SK-N-SH treated with all-trans-retinoic acid at 6 μM for 48 hours (cell line): ENCODE measurements around the gene MRPL38.

Experiments
- ATAC-seq: fragments of 200-7000 bp; cut with Tn5 transposase; 3 replicates; pipeline ENCODE4 v1.9.1; 2020; ENCODE audit warnings: mild to moderate bottlenecking, moderate library complexity
- ARNTL ChIP-seq: fragments of 450-650 bp; formaldehyde crosslinking; IDR thresholded peaks from 2 replicates; pipeline ENCODE4 v1.5.0; 2020; ENCODE audit warnings: low read depth, mild to moderate bottlenecking, moderate library complexity, borderline replicate concordance
- CSDC2 ChIP-seq: fragments of 250-450 bp; sonication (Bioruptor Pico); IDR thresholded peaks from 2 replicates; pipeline ENCODE4 v1.5.0; 2020; ENCODE audit warnings: mild to moderate bottlenecking, moderate library complexity
- ESRRG ChIP-seq: fragments of 250-450 bp; sonication (Bioruptor Pico); IDR thresholded peaks from 2 replicates; pipeline ENCODE4 v1.6.1; 2021; ENCODE audit warnings: mild to moderate bottlenecking
- GLIS3 ChIP-seq: fragments of 250-450 bp; sonication (Bioruptor Pico); IDR thresholded peaks from 2 replicates; pipeline ENCODE4 v1.5.0; 2020; ENCODE audit warnings: mild to moderate bottlenecking, moderate library complexity
- ISL1 ChIP-seq: fragments of 250-450 bp; sonication (Bioruptor Pico); IDR thresholded peaks from 2 replicates; pipeline ENCODE4 v2.1.2; 2022; ENCODE audit warnings: mild to moderate bottlenecking, moderate library complexity
- OSR1 ChIP-seq: fragments of 250-450 bp; sonication (Bioruptor Pico); IDR thresholded peaks from 2 replicates; pipeline ENCODE4 v1.8.0; 2022; ENCODE audit warnings: moderate library complexity, mild to moderate bottlenecking, inconsistent platforms
- PPARA ChIP-seq: fragments of 250-450 bp; sonication (Bioruptor Pico); IDR thresholded peaks from 2 replicates; pipeline ENCODE4 v1.5.0; 2020; ENCODE audit warnings: mild to moderate bottlenecking, borderline replicate concordance
- SNAI2 ChIP-seq: fragments of 250-450 bp; sonication (Bioruptor Pico); IDR thresholded peaks from 2 replicates; pipeline ENCODE4 v1.5.0; 2020; ENCODE audit warnings: mild to moderate bottlenecking, moderate library complexity
- TOX ChIP-seq: fragments of 250-450 bp; sonication (Bioruptor Pico); IDR thresholded peaks from 2 replicates; pipeline ENCODE4 v1.8.0; 2021; ENCODE audit warnings: mild to moderate bottlenecking, moderate library complexity, borderline replicate concordance
- TSHZ2 ChIP-seq: fragments of 250-450 bp; sonication (Bioruptor Pico); IDR thresholded peaks from 2 replicates; pipeline ENCODE4 v1.5.0; 2020; ENCODE audit warnings: mild to moderate bottlenecking, moderate library complexity
- ZC3H10 ChIP-seq: fragments of 250-450 bp; sonication (Bioruptor Pico); IDR thresholded peaks from 2 replicates; pipeline ENCODE4 v1.5.1; 2021; ENCODE audit warnings: mild to moderate bottlenecking, moderate library complexity
- ZFP3 ChIP-seq: fragments of 250-450 bp; sonication (Bioruptor Pico); IDR thresholded peaks from 2 replicates; pipeline ENCODE4 v1.5.0; 2020; ENCODE audit warnings: mild to moderate bottlenecking, moderate library complexity
- ZFP30 ChIP-seq: fragments of 450-650 bp; formaldehyde crosslinking; IDR thresholded peaks from 2 replicates; pipeline ENCODE4 v1.5.0; 2022; ENCODE audit warnings: mild to moderate bottlenecking, moderate library complexity
- ZNF565 ChIP-seq: fragments of 450-650 bp; formaldehyde crosslinking; conservative IDR thresholded peaks from 2 replicates; pipeline ENCODE4 v1.5.0; 2020; ENCODE audit warnings: low read depth, mild to moderate bottlenecking, moderate library complexity
- ZNF70 ChIP-seq: fragments of 450-650 bp; formaldehyde crosslinking; IDR thresholded peaks from 2 replicates; pipeline ENCODE4 v1.5.0; 2020; ENCODE audit warnings: mild to moderate bottlenecking, moderate library complexity
- ZNF8 ChIP-seq: fragments of 450-650 bp; formaldehyde crosslinking; IDR thresholded peaks from 2 replicates; pipeline ENCODE4 v1.5.0; 2020; ENCODE audit warnings: mild to moderate bottlenecking, moderate library complexity
- TF ChIP-seq, protein P1 (sequence below): fragments of 250-450 bp; sonication (Bioruptor Pico); IDR thresholded peaks from 2 replicates; pipeline ENCODE4 v1.5.1; 2021; ENCODE audit warnings: mild to moderate bottlenecking, moderate library complexity
- TF ChIP-seq, protein P2 (sequence below): fragments of 250-450 bp; sonication (Bioruptor Pico); IDR thresholded peaks from 2 replicates; pipeline ENCODE4 v1.8.0; 2021; ENCODE audit warnings: low read depth, mild to moderate bottlenecking, moderate library complexity, borderline replicate concordance

The MRPL38 gene

GRCh38 chr17:75922963-75923874, 18.5 kb upstream of the MRPL38 start:
- ATAC-seq = no peak
- TF ChIP-seq ISL1 (CRISPR knock-in tag) = no peak
- TF ChIP-seq ZNF8 (CRISPR knock-in tag) = no peak
- no peak for TF ChIP-seq ZFP3 (CRISPR knock-in tag)
- TF ChIP-seq ZC3H10 (CRISPR knock-in tag) = no peak
- no peak for TF ChIP-seq CSDC2 (CRISPR knock-in tag)
- no peak for TF ChIP-seq ZNF70 (CRISPR knock-in tag)
- TF ChIP-seq TOX = no peak
- no peak for TF ChIP-seq PPARA (CRISPR knock-in tag)
- no peak for TF ChIP-seq TSHZ2 (CRISPR knock-in tag)
- no peak for TF ChIP-seq SNAI2 (CRISPR knock-in tag)
- TF ChIP-seq, protein P1, sequence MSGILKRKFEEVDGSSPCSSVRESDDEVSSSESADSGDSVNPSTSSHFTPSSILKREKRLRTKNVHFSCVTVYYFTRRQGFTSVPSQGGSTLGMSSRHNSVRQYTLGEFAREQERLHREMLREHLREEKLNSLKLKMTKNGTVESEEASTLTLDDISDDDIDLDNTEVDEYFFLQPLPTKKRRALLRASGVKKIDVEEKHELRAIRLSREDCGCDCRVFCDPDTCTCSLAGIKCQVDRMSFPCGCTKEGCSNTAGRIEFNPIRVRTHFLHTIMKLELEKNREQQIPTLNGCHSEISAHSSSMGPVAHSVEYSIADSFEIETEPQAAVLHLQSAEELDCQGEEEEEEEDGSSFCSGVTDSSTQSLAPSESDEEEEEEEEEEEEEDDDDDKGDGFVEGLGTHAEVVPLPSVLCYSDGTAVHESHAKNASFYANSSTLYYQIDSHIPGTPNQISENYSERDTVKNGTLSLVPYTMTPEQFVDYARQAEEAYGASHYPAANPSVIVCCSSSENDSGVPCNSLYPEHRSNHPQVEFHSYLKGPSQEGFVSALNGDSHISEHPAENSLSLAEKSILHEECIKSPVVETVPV (CRISPR knock-in tag) = no peak
- TF ChIP-seq ZNF565 (CRISPR knock-in tag) = no peak
- TF ChIP-seq, protein P2, sequence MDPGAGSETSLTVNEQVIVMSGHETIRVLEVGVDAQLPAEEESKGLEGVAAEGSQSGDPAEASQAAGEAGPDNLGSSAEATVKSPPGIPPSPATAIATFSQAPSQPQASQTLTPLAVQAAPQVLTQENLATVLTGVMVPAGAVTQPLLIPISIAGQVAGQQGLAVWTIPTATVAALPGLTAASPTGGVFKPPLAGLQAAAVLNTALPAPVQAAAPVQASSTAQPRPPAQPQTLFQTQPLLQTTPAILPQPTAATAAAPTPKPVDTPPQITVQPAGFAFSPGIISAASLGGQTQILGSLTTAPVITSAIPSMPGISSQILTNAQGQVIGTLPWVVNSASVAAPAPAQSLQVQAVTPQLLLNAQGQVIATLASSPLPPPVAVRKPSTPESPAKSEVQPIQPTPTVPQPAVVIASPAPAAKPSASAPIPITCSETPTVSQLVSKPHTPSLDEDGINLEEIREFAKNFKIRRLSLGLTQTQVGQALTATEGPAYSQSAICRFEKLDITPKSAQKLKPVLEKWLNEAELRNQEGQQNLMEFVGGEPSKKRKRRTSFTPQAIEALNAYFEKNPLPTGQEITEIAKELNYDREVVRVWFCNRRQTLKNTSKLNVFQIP (CRISPR knock-in tag) = no peak
- no peak for TF ChIP-seq ZFP30 (CRISPR knock-in tag)
- TF ChIP-seq OSR1 = no peak

DNA sequence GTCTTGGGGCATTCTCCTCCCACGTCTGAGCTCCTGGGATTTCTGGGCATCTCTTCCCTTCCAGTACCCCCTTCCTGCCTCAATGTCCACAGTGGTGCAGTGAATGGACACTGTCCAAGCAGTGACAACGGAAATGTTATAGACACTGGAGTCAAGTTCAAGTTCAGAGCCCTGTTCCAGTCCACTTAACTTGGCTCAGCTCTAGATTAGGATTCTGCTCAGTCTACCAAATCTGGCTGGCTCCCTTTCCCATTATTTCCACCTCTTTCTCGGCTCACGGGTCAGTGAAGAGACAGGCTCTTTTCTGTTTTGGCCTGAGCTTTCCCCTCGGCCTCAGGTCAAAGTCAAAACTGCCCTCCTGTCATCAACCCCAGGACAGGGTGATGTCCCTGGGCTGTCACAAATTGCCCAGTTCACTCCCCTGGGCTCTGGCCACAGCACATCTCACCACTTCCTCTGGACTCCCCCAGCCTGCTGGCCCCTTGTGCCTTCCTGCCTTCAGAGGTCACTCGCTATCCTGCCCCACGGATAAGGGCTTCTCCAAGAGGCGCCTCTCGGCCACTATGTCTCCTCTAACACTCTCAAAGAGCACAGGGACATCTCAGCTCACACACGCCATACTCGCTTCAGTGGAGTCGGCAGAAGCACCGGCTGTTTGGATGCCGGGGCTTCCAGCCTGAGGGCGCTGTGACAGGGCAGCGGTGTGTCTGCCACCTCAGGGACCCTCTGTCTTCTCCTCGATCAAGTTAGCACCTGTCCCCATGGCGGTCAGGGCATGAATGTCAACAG, 17.7 kb upstream of the MRPL38 start:
- no peak for ATAC-seq
- TF ChIP-seq, protein P1 (CRISPR knock-in tag) = no peak
- TF ChIP-seq GLIS3 (CRISPR knock-in tag) (no peak), ZC3H10 (CRISPR knock-in tag) (no peak), CSDC2 (CRISPR knock-in tag) (no peak), PPARA (CRISPR knock-in tag) (no peak), OSR1 (no peak), ISL1 (CRISPR knock-in tag) (no peak)

DNA sequence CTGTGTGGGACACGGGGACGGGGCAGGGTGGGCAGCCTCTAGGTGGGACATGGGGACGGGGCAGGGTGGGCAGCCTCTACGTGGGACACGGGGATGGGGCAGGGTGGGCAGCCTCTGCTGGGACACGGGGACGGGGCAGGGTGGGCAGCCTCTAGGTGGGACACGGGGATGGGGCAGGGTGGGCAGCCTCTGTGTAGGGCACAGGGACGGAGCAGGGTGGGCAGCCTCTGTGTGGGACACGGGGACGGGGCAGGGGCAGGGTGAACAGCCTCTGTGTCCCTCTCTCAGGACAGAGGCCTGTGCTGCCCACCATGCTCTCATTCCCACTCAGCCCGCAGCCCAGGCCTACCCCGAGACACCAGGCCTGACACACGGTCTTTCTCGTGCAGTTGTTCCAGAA, 16.9 kb upstream of the MRPL38 start:
- TF ChIP-seq ARNTL (CRISPR knock-in tag) (no peak), ZFP3 (CRISPR knock-in tag) (no peak), ISL1 (CRISPR knock-in tag) (no peak), ZNF8 (CRISPR knock-in tag) (no peak), ESRRG (CRISPR knock-in tag) (no peak), ZC3H10 (CRISPR knock-in tag) (no peak), OSR1 (no peak)
- TF ChIP-seq, protein P2 (CRISPR knock-in tag) = no peak
- no peak for ATAC-seq
